GM23338 (cell line): ENCODE measurements around the gene AMFR. TPM values are rescaled to one million over a fixed set of nuclear protein-coding genes. Genes with fewer than 3 reads are reported as not detected.

Source experiments
- ATAC-seq: fragments of 200-7000 bp; cut with Tn5 transposase; 3 replicates; pipeline ENCODE4 v1.9.1; 2020
- DNase-seq: peaks from one replicate; pipeline ENCODE4 v3.0.0-alpha.2; 2015; ENCODE audit warnings: low spot score
- H2AFZ ChIP-seq: fragments of 200-600 bp; sonication (generic); 2 replicates; pipeline ENCODE4 v1.8.0; 2016; ENCODE audit warnings: antibody characterized with exemption, mild to moderate bottlenecking, moderate library complexity
- H3F3A ChIP-seq: fragments of 200-600 bp; sonication (generic); replicated peaks from 2 replicates; pipeline ENCODE4 v1.8.0; 2017; ENCODE audit warnings: antibody characterized with exemption, mixed run types, low read depth
- H3K27ac ChIP-seq: fragments of 200-600 bp; sonication (generic); 2 replicates; pipeline ENCODE4 v1.6.1; 2016; ENCODE audit warnings: low read depth
- H3K27me3 ChIP-seq: fragments of 200-600 bp; sonication (generic); 2 replicates; pipeline ENCODE4 v1.8.0; 2016; ENCODE audit warnings: mild to moderate bottlenecking, mixed run types, moderate library complexity; ENCODE audit not compliant: insufficient read depth
- H3K36me3 ChIP-seq: fragments of 200-600 bp; sonication (generic); 2 replicates; pipeline ENCODE4 v1.8.0; 2016; ENCODE audit warnings: mild to moderate bottlenecking; ENCODE audit not compliant: insufficient read depth
- H3K4me1 ChIP-seq: fragments of 200-600 bp; sonication (generic); 2 replicates; pipeline ENCODE4 v1.8.0; 2016; ENCODE audit warnings: mild to moderate bottlenecking, moderate library complexity; ENCODE audit not compliant: insufficient read depth
- H3K4me2 ChIP-seq: fragments of 200-600 bp; sonication (generic); 2 replicates; pipeline ENCODE4 v1.7.1; 2017; ENCODE audit warnings: mixed run types
- H3K4me3 ChIP-seq: fragments of 200-600 bp; sonication (generic); 2 replicates; pipeline ENCODE4 v1.6.1; 2016; ENCODE audit warnings: mixed run types
- H3K79me2 ChIP-seq: fragments of 200-600 bp; sonication (generic); replicated peaks from 2 replicates; pipeline ENCODE4 v1.8.0; 2017; ENCODE audit warnings: mild to moderate bottlenecking; ENCODE audit not compliant: insufficient read depth
- H3K9me2 ChIP-seq: fragments of 200-600 bp; sonication (generic); 2 replicates; pipeline ENCODE4 v1.8.0; 2017; ENCODE audit not compliant: insufficient read depth
- H4K20me1 ChIP-seq: fragments of 200-600 bp; sonication (generic); replicated peaks from 2 replicates; pipeline ENCODE4 v1.8.0; 2017; ENCODE audit warnings: mild to moderate bottlenecking; ENCODE audit not compliant: insufficient read depth
- H3K27ac Mint-ChIP-seq: 2 replicates; pipeline ENCODE4 v1.8.0; 2020; ENCODE audit warnings: inconsistent platforms, mild to moderate bottlenecking, moderate library complexity, mixed read lengths
- H3K27me3 Mint-ChIP-seq: 3 replicates; pipeline ENCODE4 v1.8.0; 2022; ENCODE audit warnings: low read depth, mild to moderate bottlenecking, moderate library complexity, mixed read lengths, inconsistent platforms; ENCODE audit not compliant: insufficient read depth, poor library complexity
- H3K36me3 Mint-ChIP-seq: 3 replicates; pipeline ENCODE4 v1.8.0; 2021; ENCODE audit warnings: low read depth, mild to moderate bottlenecking, inconsistent platforms, moderate library complexity, mixed read lengths
- H3K4me1 Mint-ChIP-seq: 3 replicates; pipeline ENCODE4 v1.8.0; 2020; ENCODE audit warnings: mild to moderate bottlenecking, inconsistent platforms, mixed read lengths
- H3K4me3 Mint-ChIP-seq: 3 replicates; pipeline ENCODE4 v1.8.0; 2021; ENCODE audit warnings: moderate library complexity, mild to moderate bottlenecking, inconsistent platforms, mixed read lengths
- H3K9me3 Mint-ChIP-seq: 3 replicates; pipeline ENCODE4 v1.8.0; 2020; ENCODE audit warnings: moderate library complexity, mild to moderate bottlenecking, inconsistent platforms, mixed read lengths
- CREB1 ChIP-seq: fragments of 250-450 bp; sonication (Bioruptor Pico); IDR thresholded peaks from 2 replicates; pipeline ENCODE4 v1.5.0; 2020; ENCODE audit warnings: low read depth, mild to moderate bottlenecking, moderate library complexity
- EZH2 ChIP-seq: fragments of 200-600 bp; sonication (generic); IDR thresholded peaks from one replicate; pipeline ENCODE4 v1.8.0; 2017; ENCODE audit warnings: antibody characterized with exemption, mild to moderate bottlenecking, low read depth; ENCODE audit not compliant: unreplicated experiment
- EZH2phosphoT487 ChIP-seq: fragments of 200-600 bp; sonication (generic); IDR thresholded peaks from one replicate; pipeline ENCODE4 v1.8.1; 2018; ENCODE audit warnings: antibody characterized with exemption; ENCODE audit not compliant: unreplicated experiment
- JUNB ChIP-seq: IDR thresholded peaks from one replicate; pipeline ENCODE4 v1.6.1; 2016; ENCODE audit warnings: antibody characterized with exemption; ENCODE audit not compliant: unreplicated experiment
- NANOG ChIP-seq: IDR thresholded peaks from 2 replicates; pipeline ENCODE4 v1.6.1; 2016; ENCODE audit warnings: antibody characterized with exemption, borderline replicate concordance
- POLR2AphosphoS5 ChIP-seq: IDR thresholded peaks from 2 replicates; pipeline ENCODE4 v1.6.1; 2016; ENCODE audit warnings: antibody characterized with exemption, low read depth
- REST ChIP-seq: IDR thresholded peaks from one replicate; pipeline ENCODE4 v1.6.1; 2018; ENCODE audit warnings: antibody characterized with exemption; ENCODE audit not compliant: unreplicated experiment
- STAT1 ChIP-seq: IDR thresholded peaks from one replicate; pipeline ENCODE4 v1.6.1; 2016; ENCODE audit warnings: antibody characterized with exemption; ENCODE audit not compliant: unreplicated experiment
- ZNF114 ChIP-seq: fragments of 250-450 bp; sonication (Bioruptor Pico); IDR thresholded peaks from 2 replicates; pipeline ENCODE4 v1.5.0; 2020; ENCODE audit warnings: mild to moderate bottlenecking, moderate library complexity
- ZNF331 ChIP-seq: fragments of 250-450 bp; sonication (Bioruptor Pico); IDR thresholded peaks from 2 replicates; pipeline ENCODE4 v1.5.0; 2020; ENCODE audit warnings: low read depth, mild to moderate bottlenecking, moderate library complexity
- ZNF462 ChIP-seq: fragments of 250-450 bp; sonication (Bioruptor Pico); IDR thresholded peaks from 2 replicates; pipeline ENCODE4 v1.5.0; 2020; ENCODE audit warnings: mild to moderate bottlenecking, moderate library complexity
- polyA plus RNA-seq: library from polyadenylated mRNA; unstranded; fragments of >200 nt; fragmentation: Nextera tagmentation; extraction: Ambion mirVana; gene quantifications from 2 replicates; pipeline ENCODE4 v1.2.1, GENCODE V29; 2016
- total RNA-seq: library from RNA; depleted of rRNA; stranded (reverse); fragments of >200 nt; shearing (Covaris generic); gene quantifications from 2 replicates; pipeline ENCODE4 v1.2.3, GENCODE V29; 2014
- TF ChIP-seq, protein P1 (sequence below): IDR thresholded peaks from 2 replicates; pipeline ENCODE4 v1.6.1; 2016; ENCODE audit warnings: antibody characterized with exemption
- TF ChIP-seq, protein P2 (sequence below), 2 experiments: fragments of 200-600 bp in 1 of 2; sonication (generic) in 1 of 2; conservative IDR thresholded peaks; 2 replicates each; pipeline versions ENCODE4 v1.5.1 to v1.6.1; 2016 to 2017; ENCODE audit warnings: antibody characterized with exemption in 2 of 2, low read depth in 2 of 2, mild to moderate bottlenecking in 2 of 2, moderate library complexity in 1 of 2

Gene AMFR
- total and polyA plus RNA-seq, 2 experiments from 2014 or later: 9.0 to 41.1 TPM

- no peak overlapping the region for H3K4me3 Mint-ChIP-seq
- H3K36me3 ChIP-seq: no peaks in the 10 kb centered on the region
- DNase-seq: no peak
These were observed 88.1 kb downstream of the AMFR start for GRCh38 chr16:56337131-56337857.

More at GRCh38 chr16:56337131-56337857, 88.1 kb downstream of the AMFR start:
- Histone ChIP-seq H3K9me2 (no peaks in the 10 kb centered on the region), H3K79me2 (no peaks in the 10 kb centered on the region), H3K4me3 (no peak overlapping the region), H2AFZ (no peak overlapping the region), H3K4me1 (no peaks in the 10 kb centered on the region), H4K20me1 (no peaks in the 10 kb centered on the region), H3F3A (no peaks in the 10 kb centered on the region), H3K27me3 (no peaks in the 10 kb centered on the region), H3K4me2 (no peak overlapping the region), H3K27ac (no peak overlapping the region)
- Mint-ChIP-seq H3K27me3 (peaks cover 8% of the 10 kb centered on the region), H3K27ac (no peak overlapping the region), H3K4me1 (no peaks in the 10 kb centered on the region), H3K36me3 (peaks cover 2% of the 10 kb centered on the region; the same call in 1 of the 3 replicates), H3K9me3 (no peaks in the 10 kb centered on the region)
- TF ChIP-seq STAT1 (no peak), ZNF331 (CRISPR knock-in tag) (no peak), EZH2 (no peak), NANOG (no peak), ZNF114 (CRISPR knock-in tag) (no peak), ZNF462 (CRISPR knock-in tag) (no peak), REST (no peak), JUNB (no peak), POLR2AphosphoS5 (no peak), EZH2phosphoT487 (no peak), CREB1 (CRISPR knock-in tag) (no peak)
- TF ChIP-seq, protein P1, sequence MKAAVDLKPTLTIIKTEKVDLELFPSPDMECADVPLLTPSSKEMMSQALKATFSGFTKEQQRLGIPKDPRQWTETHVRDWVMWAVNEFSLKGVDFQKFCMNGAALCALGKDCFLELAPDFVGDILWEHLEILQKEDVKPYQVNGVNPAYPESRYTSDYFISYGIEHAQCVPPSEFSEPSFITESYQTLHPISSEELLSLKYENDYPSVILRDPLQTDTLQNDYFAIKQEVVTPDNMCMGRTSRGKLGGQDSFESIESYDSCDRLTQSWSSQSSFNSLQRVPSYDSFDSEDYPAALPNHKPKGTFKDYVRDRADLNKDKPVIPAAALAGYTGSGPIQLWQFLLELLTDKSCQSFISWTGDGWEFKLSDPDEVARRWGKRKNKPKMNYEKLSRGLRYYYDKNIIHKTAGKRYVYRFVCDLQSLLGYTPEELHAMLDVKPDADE: no peak
- TF ChIP-seq, protein P2, sequence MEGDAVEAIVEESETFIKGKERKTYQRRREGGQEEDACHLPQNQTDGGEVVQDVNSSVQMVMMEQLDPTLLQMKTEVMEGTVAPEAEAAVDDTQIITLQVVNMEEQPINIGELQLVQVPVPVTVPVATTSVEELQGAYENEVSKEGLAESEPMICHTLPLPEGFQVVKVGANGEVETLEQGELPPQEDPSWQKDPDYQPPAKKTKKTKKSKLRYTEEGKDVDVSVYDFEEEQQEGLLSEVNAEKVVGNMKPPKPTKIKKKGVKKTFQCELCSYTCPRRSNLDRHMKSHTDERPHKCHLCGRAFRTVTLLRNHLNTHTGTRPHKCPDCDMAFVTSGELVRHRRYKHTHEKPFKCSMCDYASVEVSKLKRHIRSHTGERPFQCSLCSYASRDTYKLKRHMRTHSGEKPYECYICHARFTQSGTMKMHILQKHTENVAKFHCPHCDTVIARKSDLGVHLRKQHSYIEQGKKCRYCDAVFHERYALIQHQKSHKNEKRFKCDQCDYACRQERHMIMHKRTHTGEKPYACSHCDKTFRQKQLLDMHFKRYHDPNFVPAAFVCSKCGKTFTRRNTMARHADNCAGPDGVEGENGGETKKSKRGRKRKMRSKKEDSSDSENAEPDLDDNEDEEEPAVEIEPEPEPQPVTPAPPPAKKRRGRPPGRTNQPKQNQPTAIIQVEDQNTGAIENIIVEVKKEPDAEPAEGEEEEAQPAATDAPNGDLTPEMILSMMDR (conservative IDR thresholded peaks at IDR 0.05; ENCODE audit: low read depth in 2 of 2): no peak
- ATAC-seq: no peak
